Measurements from ENCODE around the gene ARRDC3. TPM values are rescaled to one million over a fixed set of nuclear protein-coding genes. Genes with fewer than 3 reads are reported as not detected.

Gene ARRDC3
- total and polyA plus RNA-seq, 9 of the 15 experiments (the other 6 are each of a cell fraction or from before 2014, with no cell fraction given): 15.3 to 58.1 (median 39.4) TPM

GRCh38 chr5:91384671-91385430, 1.7 kb upstream of the ARRDC3 start (continued):
- TF ChIP-seq NKRF (IDR thresholded peaks at IDR 0.05; ENCODE audit: borderline replicate concordance): no peak
- TF ChIP-seq PYGO2 (tag; IDR thresholded peaks at IDR 0.05): no peak
- TF ChIP-seq ZNF318 (IDR thresholded peaks at IDR 0.05; ENCODE audit: borderline replicate concordance in 1 of 2, low read depth in 1 of 2): no peak
- no peak for TF ChIP-seq TARDBP (IDR thresholded peaks at IDR 0.05)
- no peak for TF ChIP-seq NR3C1 (CRISPR knock-in tag; IDR thresholded peaks at IDR 0.05)
- TF ChIP-seq, protein P1, sequence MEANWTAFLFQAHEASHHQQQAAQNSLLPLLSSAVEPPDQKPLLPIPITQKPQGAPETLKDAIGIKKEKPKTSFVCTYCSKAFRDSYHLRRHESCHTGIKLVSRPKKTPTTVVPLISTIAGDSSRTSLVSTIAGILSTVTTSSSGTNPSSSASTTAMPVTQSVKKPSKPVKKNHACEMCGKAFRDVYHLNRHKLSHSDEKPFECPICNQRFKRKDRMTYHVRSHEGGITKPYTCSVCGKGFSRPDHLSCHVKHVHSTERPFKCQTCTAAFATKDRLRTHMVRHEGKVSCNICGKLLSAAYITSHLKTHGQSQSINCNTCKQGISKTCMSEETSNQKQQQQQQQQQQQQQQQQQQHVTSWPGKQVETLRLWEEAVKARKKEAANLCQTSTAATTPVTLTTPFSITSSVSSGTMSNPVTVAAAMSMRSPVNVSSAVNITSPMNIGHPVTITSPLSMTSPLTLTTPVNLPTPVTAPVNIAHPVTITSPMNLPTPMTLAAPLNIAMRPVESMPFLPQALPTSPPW (CRISPR knock-in tag; IDR thresholded peaks at IDR 0.05): peak; percentile 33; the same call in 1 of the 2 replicates
- TF ChIP-seq CEBPZ (IDR thresholded peaks at IDR 0.05; ENCODE audit: borderline replicate concordance, low read depth, low read length): no peak
- TF ChIP-seq YBX1 (IDR thresholded peaks at IDR 0.05): no peak
- TF ChIP-seq NFIC (IDR thresholded peaks at IDR 0.05): no peak
- no peak for TF ChIP-seq ZNF668 (CRISPR knock-in tag; IDR thresholded peaks at IDR 0.05)
- TF ChIP-seq ZNF408 (CRISPR knock-in tag; IDR thresholded peaks at IDR 0.05; ENCODE audit: low read depth): no peak
- TF ChIP-seq KLF10 (CRISPR knock-in tag; IDR thresholded peaks at IDR 0.05): no peak
